Fibroblast of the conjunctiva (primary cell): ENCODE measurements around the gene AMPH.
"Not testable (repeated sequence)": the region's sequence is repeated elsewhere in the genome, so short reads cannot be mapped to it uniquely, and the experiment has no call there.

Source experiments
- DNase-seq: peaks from one replicate; pipeline ENCODE4 v3.0.0-alpha.2; 2010; ENCODE audit warnings: low read depth

Gene AMPH

GRCh38 chr7:38396852-38397251 is 234.3 kb downstream of the AMPH start:
- DNase-seq, result no peak

- not testable (repeated sequence) for DNase-seq
Measured at GRCh38 chr7:38395921-38396552, 235.1 kb downstream of the AMPH start.

- no peak for DNase-seq
Measured at GRCh38 chr7:38394660-38395059, 236.5 kb downstream of the AMPH start.

GRCh38 chr7:38393874-38394273 is 237.3 kb downstream of the AMPH start:
- DNase-seq, result no peak

GRCh38 chr7:38391751-38392150 is 239.4 kb downstream of the AMPH start:
- no peak for DNase-seq

- DNase-seq, result no peak
Measured at GRCh38 chr7:38385682-38386081, 245.5 kb downstream of the AMPH start.

- DNase-seq, result no peak
Measured at GRCh38 chr7:38383281-38383680, 247.9 kb downstream of the AMPH start.

- DNase-seq, result no peak
Measured at GRCh38 chr7:38382684-38383083, 248.5 kb downstream of the AMPH start.

GRCh38 chr7:38375453-38375852 is 255.7 kb downstream of the AMPH start:
- no peak for DNase-seq

GRCh38 chr7:38374507-38374906 is 256.7 kb downstream of the AMPH start:
- peak; percentile 20 for DNase-seq

- no peak for DNase-seq
Measured at GRCh38 chr7:38373155-38373554, 258.0 kb downstream of the AMPH start.

GRCh38 chr7:38372290-38372689 is 258.9 kb downstream of the AMPH start:
- no peak for DNase-seq

GRCh38 chr7:38369816-38370493 is 261.2 kb downstream of the AMPH start:
- DNase-seq, result peak; percentile 61

- peak; percentile 49 for DNase-seq
Measured at GRCh38 chr7:38368191-38368605, 263.0 kb downstream of the AMPH start.

GRCh38 chr7:38367301-38367890 is 263.8 kb downstream of the AMPH start:
- no peak for DNase-seq

GRCh38 chr7:38363379-38363778 is 267.8 kb downstream of the AMPH start:
- DNase-seq, result not testable (repeated sequence)

GRCh38 chr7:38362611-38363237 is 268.4 kb downstream of the AMPH start:
- not testable (repeated sequence) for DNase-seq

- no peak for DNase-seq
Measured at GRCh38 chr7:38360776-38361175, 270.4 kb downstream of the AMPH start.

GRCh38 chr7:38359071-38359601 is 272.0 kb downstream of the AMPH start:
- DNase-seq, result not testable (repeated sequence)

- DNase-seq, result not testable (repeated sequence)
Measured at GRCh38 chr7:38358273-38358831, 272.8 kb downstream of the AMPH start.

GRCh38 chr7:38354271-38354851 is 276.8 kb downstream of the AMPH start:
- not testable (repeated sequence) for DNase-seq

- not testable (repeated sequence) for DNase-seq
Measured at GRCh38 chr7:38353431-38353881, 277.7 kb downstream of the AMPH start.
